GM20000 (cell line): ENCODE data around the gene USP24.
"Not testable (repeated sequence)": the region's sequence is repeated elsewhere in the genome, so short reads cannot be mapped to it uniquely, and the experiment has no call there.

ENCODE experiments used
- DNase-seq: peaks from one replicate; pipeline ENCODE4 v3.0.0; 2012; ENCODE audit warnings: low spot score
- TF ChIP-seq, protein P1 (sequence below): IDR thresholded peaks from 2 replicates; pipeline ENCODE4 v1.5.1; 2012; ENCODE audit warnings: mild to moderate bottlenecking, control low read depth; ENCODE audit errors: extremely low read depth, missing control alignments

The USP24 gene

DNA sequence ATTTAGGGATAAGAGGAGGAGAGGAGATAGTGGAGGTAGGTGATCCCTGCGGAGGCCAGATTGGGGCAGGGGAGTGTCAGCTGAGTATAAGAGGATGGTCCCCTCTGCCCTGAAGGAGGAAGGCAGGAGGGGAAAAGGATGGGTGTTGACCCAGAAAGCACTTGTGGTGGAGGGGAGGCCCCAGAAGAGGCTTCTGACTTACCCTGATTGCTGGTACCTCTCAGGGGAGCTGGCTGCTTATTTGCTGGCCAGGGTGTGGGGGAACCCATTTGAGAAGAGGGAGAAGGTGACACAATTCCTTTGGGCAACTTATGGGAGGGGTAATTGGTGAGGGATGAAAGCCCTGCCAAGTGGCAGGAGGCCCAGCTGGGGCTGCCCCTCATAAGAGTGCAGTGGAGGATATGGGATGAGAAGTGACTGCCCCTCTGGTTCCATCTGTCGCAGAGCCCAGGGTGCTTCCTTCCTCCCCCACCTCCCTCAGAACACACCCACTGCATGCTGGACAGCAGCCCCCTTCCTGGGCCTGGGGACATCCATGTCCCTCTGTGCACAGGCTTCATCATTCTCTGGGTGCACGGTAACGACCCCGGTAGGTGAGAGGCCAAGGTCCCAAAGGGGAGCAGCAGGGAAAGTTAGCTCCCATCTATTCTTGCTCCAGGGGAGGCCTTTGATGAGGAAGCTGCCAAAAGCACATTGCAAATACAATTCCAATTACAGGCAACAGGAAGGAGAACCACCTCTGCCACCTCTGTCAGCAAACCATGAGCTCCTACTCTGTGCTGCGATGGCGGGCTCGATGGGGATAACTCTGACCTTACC, 177.2 kb downstream of the USP24 start:
- TF ChIP-seq, protein P1, sequence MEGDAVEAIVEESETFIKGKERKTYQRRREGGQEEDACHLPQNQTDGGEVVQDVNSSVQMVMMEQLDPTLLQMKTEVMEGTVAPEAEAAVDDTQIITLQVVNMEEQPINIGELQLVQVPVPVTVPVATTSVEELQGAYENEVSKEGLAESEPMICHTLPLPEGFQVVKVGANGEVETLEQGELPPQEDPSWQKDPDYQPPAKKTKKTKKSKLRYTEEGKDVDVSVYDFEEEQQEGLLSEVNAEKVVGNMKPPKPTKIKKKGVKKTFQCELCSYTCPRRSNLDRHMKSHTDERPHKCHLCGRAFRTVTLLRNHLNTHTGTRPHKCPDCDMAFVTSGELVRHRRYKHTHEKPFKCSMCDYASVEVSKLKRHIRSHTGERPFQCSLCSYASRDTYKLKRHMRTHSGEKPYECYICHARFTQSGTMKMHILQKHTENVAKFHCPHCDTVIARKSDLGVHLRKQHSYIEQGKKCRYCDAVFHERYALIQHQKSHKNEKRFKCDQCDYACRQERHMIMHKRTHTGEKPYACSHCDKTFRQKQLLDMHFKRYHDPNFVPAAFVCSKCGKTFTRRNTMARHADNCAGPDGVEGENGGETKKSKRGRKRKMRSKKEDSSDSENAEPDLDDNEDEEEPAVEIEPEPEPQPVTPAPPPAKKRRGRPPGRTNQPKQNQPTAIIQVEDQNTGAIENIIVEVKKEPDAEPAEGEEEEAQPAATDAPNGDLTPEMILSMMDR: no peak
- no peak for DNase-seq

DNA sequence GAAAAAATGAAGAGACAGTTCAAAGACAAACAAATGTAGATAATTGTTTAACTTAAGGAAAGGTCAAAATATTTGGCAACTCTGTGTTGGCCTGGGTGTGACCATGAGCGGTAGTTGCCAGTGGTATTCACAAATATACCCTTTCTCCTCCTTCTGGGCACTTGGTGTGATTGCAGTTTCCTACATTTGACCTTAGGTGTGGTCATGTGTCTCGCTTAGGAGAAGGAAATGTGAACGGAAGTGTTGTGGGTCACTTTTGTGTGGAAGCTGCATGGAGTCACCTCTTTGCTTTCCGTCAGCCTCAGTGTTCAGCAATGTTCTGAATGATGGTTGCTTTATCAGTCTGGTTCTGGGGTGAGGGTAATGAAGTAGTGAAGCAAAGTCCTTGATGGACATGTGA, 179.3 kb downstream of the USP24 start:
- no peak for DNase-seq
- TF ChIP-seq, protein P1: no peak

GRCh38 chr1:55034476-55035133, 180.6 kb downstream of the USP24 start:
- TF ChIP-seq, protein P1: no peak
- no peak for DNase-seq

DNA sequence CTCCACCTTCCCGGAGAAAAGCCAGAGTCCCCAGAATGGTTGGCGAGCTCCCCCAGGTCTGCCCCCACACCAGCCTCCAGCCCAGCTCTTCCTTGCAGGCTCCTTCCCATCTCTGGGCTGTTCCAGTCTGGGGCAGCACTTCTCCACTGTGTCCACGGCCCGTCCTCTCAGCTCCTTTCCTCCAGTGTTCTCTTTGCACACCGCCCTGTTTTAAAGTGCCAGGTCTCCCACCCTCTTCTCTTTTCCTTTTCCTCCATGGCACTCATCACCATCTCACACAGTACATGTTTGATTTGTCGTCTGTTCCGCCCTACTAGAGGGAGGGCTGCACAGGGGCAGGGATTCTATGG, 181.9 kb downstream of the USP24 start:
- no peak for DNase-seq
- TF ChIP-seq, protein P1: no peak

GRCh38 chr1:55031098-55031497, 184.1 kb downstream of the USP24 start:
- DNase-seq: not testable (repeated sequence)

DNA sequence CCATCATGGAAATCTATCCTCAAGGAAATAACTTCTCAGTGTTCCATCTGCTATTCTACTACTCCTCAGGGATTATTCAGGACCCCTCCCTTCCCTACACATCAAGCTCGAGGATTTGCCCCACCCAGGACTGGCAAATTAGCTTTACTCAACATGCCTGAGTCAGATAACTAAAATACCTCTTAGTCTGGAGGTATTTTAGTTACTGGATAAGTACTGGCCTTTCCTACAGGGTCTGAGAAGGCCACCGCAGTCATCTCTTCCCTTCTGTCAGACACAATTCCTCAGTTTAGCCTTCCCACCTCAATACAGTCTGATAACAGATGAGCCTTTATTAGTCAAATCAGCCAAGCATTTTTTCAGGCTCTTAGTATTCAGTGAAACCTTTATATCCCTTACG, 188.5 kb downstream of the USP24 start:
- not testable (repeated sequence) for DNase-seq

GRCh38 chr1:55024163-55024562, 191.0 kb downstream of the USP24 start:
- not testable (repeated sequence) for DNase-seq

- TF ChIP-seq, protein P1: peak; percentile 78
- peak; percentile 78 for DNase-seq
Observed at GRCh38 chr1:55021942-55022546, 193.1 kb downstream of the USP24 start.

DNA sequence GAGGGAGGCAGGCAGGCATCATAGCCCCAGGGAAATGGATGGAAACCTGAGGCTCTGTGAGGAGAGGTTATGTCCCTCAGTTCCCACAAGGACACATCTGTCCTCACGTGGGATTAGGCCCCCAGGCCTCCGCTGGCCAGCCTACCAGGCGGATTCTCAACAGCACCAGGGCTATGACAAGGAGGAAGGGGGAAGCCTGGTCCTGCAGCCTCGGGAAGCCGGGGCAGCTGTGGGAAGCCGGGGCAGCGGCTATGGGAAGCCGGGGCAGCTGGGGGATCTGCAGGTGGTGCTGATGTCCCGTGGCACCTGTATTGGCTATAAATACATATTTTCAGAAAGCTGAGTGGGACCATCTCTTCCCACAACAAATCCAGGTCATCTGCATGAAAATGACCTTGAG, 196.8 kb downstream of the USP24 start:
- DNase-seq: no peak
- TF ChIP-seq, protein P1: no peak
